ENCODE measurements around the gene NPC1L1. TPM values are rescaled to one million over a fixed set of nuclear protein-coding genes. Genes with fewer than 3 reads are reported as not detected.
A peak's percentile ranks its signal among the peaks of the same experiment; 100 is the strongest.
"Not testable (repeated sequence)": the region's sequence is repeated elsewhere in the genome, so short reads cannot be mapped to it uniquely, and the experiment has no call there.

The NPC1L1 gene
- total RNA-seq, 1 donor from 2014 or later: not detected

- DNase-seq (ENCODE audit: low read depth in 2 of 2): no peak
Observed at GRCh38 chr7:44565795-44566559, 24.8 kb upstream of the NPC1L1 start.

DNA sequence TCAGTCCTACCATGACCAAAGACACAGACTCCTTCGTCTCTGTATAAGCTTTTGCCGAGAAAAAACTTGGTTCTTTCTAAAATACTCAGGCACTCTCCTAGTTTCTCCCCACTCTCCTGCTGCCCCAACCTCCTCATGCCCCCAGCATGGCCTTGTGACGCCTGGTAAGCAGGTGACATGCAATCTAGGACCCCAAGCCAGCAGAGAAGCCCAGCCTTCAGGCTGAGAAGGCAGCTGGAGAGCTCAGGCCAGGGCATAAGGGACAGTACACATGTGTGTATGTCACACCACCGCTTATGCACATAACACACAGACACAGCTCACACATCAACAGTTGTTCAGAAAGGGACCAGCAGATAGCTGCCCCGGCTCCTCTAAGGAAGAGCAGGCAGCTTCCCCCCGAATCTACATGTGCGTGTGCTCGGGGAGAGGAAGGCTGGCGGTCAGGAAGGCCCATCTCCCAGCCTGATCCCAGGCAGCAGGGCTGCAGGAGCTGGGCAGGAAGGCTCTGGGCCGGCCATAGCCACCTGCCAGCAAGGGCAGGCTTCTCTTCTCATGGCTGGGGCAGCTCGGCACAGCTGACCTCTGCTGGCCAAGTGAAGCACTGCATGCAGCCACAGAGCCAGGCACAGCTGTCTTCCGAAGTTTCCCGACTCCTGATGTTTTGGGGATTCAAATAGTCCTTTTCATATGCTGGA lies 24.1 kb upstream of the NPC1L1 start:
- peak; percentile 38 to 63 for DNase-seq (ENCODE audit: low read depth in 2 of 2)

GRCh38 chr7:44564606-44565005 lies 23.5 kb upstream of the NPC1L1 start:
- no peak for DNase-seq (ENCODE audit: low read depth in 2 of 2)

GRCh38 chr7:44563171-44563679 lies 22.1 kb upstream of the NPC1L1 start:
- DNase-seq (ENCODE audit: low read depth in 2 of 2): no peak

GRCh38 chr7:44562622-44562962 lies 21.5 kb upstream of the NPC1L1 start:
- DNase-seq (ENCODE audit: low read depth in 2 of 2): not testable (repeated sequence)

DNA sequence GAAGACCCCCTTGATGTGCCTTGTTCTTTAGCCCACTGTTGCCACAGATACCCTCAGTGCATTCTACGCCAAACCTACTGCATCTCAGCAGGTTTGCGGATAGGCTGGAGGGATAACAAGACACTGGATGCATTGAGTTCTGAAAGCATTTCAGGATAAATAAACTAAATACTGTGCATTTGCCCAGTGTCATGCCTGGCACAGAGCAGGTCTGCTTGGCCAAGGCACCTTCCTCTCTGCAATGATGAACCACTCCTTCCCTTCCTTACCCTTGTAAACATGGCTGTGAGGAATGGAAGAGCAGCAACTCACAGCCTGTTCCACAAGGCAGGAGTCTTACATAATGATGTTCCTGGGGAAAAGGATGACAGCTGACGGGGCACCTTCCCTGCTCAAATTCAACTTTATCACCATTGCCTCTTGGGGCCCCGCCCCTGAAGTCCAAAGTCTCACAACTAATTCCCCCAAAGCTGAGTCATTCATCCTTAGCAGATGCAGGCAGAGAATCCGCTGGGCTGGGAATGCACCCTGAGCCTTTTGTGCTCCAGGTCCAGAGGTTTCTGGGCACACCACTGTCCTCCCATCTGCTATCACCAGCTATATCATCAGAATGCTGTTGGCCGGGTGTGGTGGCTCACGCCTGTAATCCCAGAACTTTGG lies 21.0 kb upstream of the NPC1L1 start:
- no peak for DNase-seq (ENCODE audit: low read depth in 2 of 2)

DNA sequence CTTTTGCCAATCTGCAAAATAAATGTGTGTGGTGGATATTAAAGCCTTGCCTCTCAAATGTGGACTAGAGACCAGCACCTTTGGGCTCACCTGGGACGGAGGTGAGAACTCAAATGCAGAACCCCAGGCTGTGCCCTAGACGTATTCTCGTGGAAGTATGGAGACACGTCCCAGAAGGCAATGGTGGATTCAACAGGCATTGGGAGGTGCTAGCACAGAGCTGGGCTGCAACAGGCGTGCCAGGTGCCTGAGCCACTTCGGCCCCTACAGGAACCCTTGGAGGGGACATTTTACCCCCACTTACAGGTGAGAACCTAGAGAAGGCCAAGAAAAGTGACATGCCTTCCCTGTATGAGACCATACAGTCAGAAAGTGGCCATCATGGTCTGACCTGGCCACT lies 20.4 kb upstream of the NPC1L1 start:
- no peak for DNase-seq (ENCODE audit: low read depth in 2 of 2)

DNA sequence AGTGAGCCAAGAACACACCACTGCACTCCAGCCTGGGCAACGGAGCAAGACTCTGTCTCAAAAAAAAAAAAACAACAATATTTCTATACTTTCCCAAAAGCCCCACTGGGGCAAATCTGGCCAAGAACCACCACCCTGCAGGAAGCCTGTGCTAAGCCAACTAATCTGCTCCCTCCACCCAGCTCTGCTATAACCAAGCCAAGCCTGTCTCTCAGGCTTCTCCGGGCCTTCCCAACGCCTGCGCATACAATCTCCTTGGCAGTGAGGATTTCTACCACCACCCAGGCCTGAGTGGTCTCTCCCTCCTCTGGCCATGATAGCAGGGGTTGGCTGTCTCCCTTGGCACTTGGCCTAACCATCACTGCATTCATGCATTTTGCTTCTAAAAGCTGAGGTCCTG lies 18.4 kb upstream of the NPC1L1 start:
- DNase-seq (ENCODE audit: low read depth in 2 of 2): no peak

DNA sequence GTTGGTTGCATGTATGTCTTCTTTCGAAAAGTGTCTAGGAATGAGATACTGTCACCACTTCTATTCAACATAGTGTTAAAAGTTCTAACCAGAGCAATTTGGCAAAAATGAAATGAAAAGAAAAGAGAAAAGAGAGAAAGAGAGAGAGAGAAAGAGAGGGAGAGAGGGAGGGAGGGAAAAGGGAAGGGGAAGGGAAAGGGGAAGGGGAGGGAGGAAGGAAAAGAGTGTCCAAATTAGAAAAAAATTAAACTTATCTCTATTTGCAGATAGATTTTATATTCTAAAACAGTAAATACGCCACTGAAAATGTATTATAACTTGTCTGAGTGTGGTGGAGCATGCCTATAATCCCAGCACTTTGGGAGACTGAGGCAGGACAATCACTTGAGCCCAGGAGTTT lies 16.4 kb upstream of the NPC1L1 start:
- DNase-seq (ENCODE audit: low read depth in 2 of 2): no peak

GRCh38 chr7:44555350-44555749 lies 14.2 kb upstream of the NPC1L1 start:
- no peak for DNase-seq (ENCODE audit: low read depth in 2 of 2)

GRCh38 chr7:44552473-44553005 lies 11.4 kb upstream of the NPC1L1 start:
- not testable (repeated sequence) for DNase-seq (ENCODE audit: low read depth in 2 of 2)

- DNase-seq (ENCODE audit: low read depth in 2 of 2): no peak
Observed at GRCh38 chr7:44549457-44549856, 8.3 kb upstream of the NPC1L1 start.

- DNase-seq (ENCODE audit: low read depth in 2 of 2): peak in 1 of 2 donors; percentile 19
Observed at GRCh38 chr7:44548893-44549292, 7.8 kb upstream of the NPC1L1 start.

DNA sequence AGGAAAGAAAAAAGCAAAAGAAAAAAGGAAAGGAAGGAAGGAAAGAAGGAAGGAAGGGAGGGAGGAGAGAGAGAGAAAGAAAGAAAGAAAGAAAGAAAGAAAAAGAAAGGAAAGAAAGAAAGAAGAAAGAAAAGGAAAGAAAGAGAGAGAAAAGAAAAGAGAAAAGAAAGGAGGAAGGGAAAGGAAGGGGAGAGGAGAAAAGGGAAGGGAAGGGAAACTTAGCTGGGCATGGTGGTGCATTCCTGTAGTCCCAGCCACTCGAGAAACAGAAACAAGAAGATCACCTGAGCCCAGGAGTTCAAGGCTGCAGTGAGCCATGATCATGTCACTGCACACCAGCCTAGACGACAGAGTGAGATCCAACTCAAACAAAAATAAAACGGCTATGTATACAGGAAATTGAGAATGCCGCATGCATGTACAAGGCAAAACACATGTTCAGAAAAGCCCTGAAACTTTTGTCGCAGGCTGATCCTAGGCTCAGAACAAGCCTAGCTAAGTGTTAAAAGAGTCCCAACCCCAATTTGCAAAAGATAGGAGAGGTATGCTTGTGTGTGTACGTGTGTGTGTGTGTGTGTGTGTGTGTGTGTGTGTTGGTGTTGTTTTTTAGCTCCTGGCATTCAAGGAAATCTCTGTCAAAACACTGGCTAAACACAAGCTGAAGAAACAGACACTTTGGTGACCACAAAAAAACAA lies 6.6 kb upstream of the NPC1L1 start:
- DNase-seq (ENCODE audit: low read depth in 2 of 2): peak in 1 of 2 donors; percentile 80

DNA sequence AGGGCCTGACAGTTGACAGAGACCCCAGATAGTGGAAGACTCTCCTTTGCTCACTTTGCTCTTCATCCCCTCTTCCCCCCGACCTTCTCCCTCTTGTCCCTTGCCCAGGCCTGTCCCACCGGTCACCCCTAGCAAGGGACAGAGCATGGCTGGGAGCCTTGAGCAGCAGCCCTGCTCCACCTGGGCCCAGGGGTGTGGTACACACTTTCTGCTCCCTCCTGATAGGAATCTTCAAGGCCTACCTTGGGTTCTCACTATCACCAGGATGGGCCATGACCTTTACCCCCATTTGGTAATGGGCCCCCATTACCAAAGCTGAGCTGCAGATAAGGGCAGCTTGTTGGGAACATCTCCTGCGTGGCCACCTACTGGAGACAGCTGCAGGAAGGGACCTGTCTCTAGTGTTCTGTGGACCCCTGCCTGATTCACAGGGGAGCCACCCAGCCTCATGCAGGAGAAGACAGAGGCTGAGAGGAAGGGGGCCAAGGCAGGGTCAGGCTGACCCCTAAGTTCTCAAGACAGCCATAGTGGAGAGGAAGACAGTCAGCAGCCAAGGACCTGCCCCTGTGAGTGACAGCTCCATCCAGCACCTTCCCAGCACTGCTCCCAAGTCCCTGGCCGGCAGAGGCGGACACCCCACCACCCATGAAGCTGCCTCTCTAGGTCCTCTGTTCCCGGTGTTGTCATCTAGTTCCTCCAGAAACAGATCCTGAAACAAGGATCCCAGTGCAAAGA lies 913 bp upstream of the NPC1L1 start:
- DNase-seq (ENCODE audit: low read depth in 2 of 2): no peak

DNA sequence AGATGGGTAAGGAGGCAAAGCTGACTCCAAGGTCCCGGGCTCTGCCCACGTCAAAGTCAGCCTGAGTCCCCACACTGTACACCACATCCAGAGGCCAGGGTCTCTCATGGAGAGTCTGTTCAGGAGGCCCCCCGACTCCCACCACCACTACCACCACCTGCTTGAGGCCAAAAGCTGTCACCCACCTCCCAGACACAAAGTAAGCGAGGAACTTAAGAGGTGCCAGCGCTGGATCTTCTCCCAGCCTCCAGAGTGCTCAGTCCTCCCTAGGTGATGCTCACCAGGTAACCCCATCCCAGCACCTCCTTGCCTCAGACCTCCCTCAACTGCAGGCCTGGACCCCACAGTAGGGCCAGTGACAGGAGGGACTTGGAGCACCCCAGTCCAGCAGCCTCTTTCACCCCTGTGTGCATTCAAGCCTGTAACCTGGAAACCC lies 520 bp downstream of the NPC1L1 start:
- no peak for DNase-seq (ENCODE audit: low read depth in 2 of 2)

- no peak for DNase-seq (ENCODE audit: low read depth in 2 of 2)
Observed at GRCh38 chr7:44539669-44540506, 1.2 kb downstream of the NPC1L1 start.

- DNase-seq (ENCODE audit: low read depth in 2 of 2): no peak
Observed at GRCh38 chr7:44538798-44539668, 2.1 kb downstream of the NPC1L1 start.

All from dermis microvascular lymphatic vessel endothelial cell (primary cell).